BJ (cell line): Measurements from ENCODE around the gene FOXC2. TPM values are rescaled to one million over a fixed set of nuclear protein-coding genes. Genes with fewer than 3 reads are reported as not detected.

Source experiments
- CTCF ChIA-PET: fragments of 350-600 bp; formaldehyde crosslinking; extraction: SDS; loops from one replicate; lab custom pipeline; 2021; ENCODE audit warnings: antibody characterized with exemption, inconsistent platforms; lab: Yijun Ruan, JAX
- POLR2A ChIA-PET: fragments of 300-600 bp; sonication (Branson Sonifier 250); formaldehyde crosslinking; extraction: SDS; loops from one replicate; lab custom pipeline; 2021; ENCODE audit warnings: antibody characterized with exemption; lab: Charles Lee
- DNase-seq: peaks from one replicate; pipeline ENCODE4 v3.0.0-alpha.2; 2011; ENCODE audit warnings: low read depth
- H3K27me3 ChIP-seq: 2 replicates; pipeline ENCODE4 v1.6.0; 2011; ENCODE audit warnings: low read length; ENCODE audit not compliant: control insufficient read depth, insufficient read depth
- H3K36me3 ChIP-seq: 2 replicates; pipeline ENCODE4 v1.5.1; 2011; ENCODE audit warnings: low read length; ENCODE audit not compliant: control insufficient read depth, insufficient read depth
- H3K4me3 ChIP-seq: 2 replicates; pipeline ENCODE4 v1.5.1; 2011; ENCODE audit warnings: low read depth, mild to moderate bottlenecking, control low read depth, low read length
- CTCF ChIP-seq: IDR thresholded peaks from 2 replicates; pipeline ENCODE4 v1.5.1; 2011; ENCODE audit warnings: low read depth, mild to moderate bottlenecking, control low read depth, inconsistent platforms, low read length, moderate library complexity; ENCODE audit not compliant: insufficient read depth
- polyA plus RNA-seq: library from polyadenylated mRNA; depleted of rRNA; stranded (reverse); fragments of >200 nt; gene quantifications from 2 replicates; pipeline ENCODE4 v1.2.3, GENCODE V29; 2011

The FOXC2 gene
- polyA plus RNA-seq, 1 experiment: 0.63 TPM

- no peaks in the 10 kb centered on the region for H3K36me3 ChIP-seq
- no peak for DNase-seq
- H3K4me3 ChIP-seq: peak overlapping the region; percentile 83
- ChIA-PET CTCF (interaction anchor here (0.6 to 2.3 kb wide), 7 partner anchors 28 to 630 kb away, joined by 3 to 11 read pairs (median 3); no protein-coding TSS in a partner anchor), POLR2A (no interaction called here)
- no peak for TF ChIP-seq CTCF
- peaks cover 3% of the 10 kb centered on the region for H3K27me3 ChIP-seq
Observed at GRCh38 chr16:86570558-86571529, 4.2 kb downstream of the FOXC2 start.

- Histone ChIP-seq H3K4me3 (no peak overlapping the region; the same call in 1 of the 2 replicates), H3K36me3 (no peaks in the 10 kb centered on the region), H3K27me3 (no peaks in the 10 kb centered on the region)
- CTCF ChIA-PET: interaction anchor here (0.6 to 2.3 kb wide), 5 partner anchors 28 to 506 kb away, joined by 3 to 11 read pairs (median 3); no protein-coding TSS in a partner anchor
- no peak for DNase-seq
- TF ChIP-seq CTCF: no peak
- POLR2A ChIA-PET: no interaction called here
Observed at GRCh38 chr16:86571530-86571915, 4.9 kb downstream of the FOXC2 start.

GRCh38 chr16:86572041-86572521, 5.5 kb downstream of the FOXC2 start:
- CTCF ChIA-PET: interaction anchor here (2.3 kb wide), 2 partner anchors 189 to 491 kb away, joined by 8 to 11 read pairs; no protein-coding TSS in a partner anchor
- Histone ChIP-seq H3K36me3 (no peaks in the 10 kb centered on the region), H3K4me3 (no peak overlapping the region), H3K27me3 (no peaks in the 10 kb centered on the region)
- no peak for DNase-seq
- TF ChIP-seq CTCF: no peak
- POLR2A ChIA-PET: no interaction called here

GRCh38 chr16:86572606-86573005, 6.0 kb downstream of the FOXC2 start:
- no peaks in the 10 kb centered on the region for H3K36me3 ChIP-seq
- DNase-seq: no peak
- CTCF ChIA-PET: interaction anchor here (2.3 kb wide), 2 partner anchors 189 to 490 kb away, joined by 8 to 11 read pairs; no protein-coding TSS in a partner anchor
- POLR2A ChIA-PET: no interaction called here
- TF ChIP-seq CTCF: no peak
- H3K4me3 ChIP-seq: no peak overlapping the region
- no peaks in the 10 kb centered on the region for H3K27me3 ChIP-seq

- no peak for DNase-seq
- H3K27me3 ChIP-seq: no peaks in the 10 kb centered on the region
- ChIA-PET POLR2A (no interaction called here), CTCF (interaction anchor here (2.3 kb wide), 1 partner anchor 489 kb away, joined by 11 read pairs; no protein-coding TSS in a partner anchor)
- no peak overlapping the region for H3K4me3 ChIP-seq
- no peaks in the 10 kb centered on the region for H3K36me3 ChIP-seq
- no peak for TF ChIP-seq CTCF
Observed at GRCh38 chr16:86573215-86573614, 6.6 kb downstream of the FOXC2 start.
